Vagina (tissue), 2 donors: ENCODE measurements around the gene ETV3.
"Not testable (repeated sequence)": the region's sequence is repeated elsewhere in the genome, so short reads cannot be mapped to it uniquely, and the experiment has no call there.

ENCODE experiments used
- CTCF ChIP-seq, 3 experiments: fragments of 450-650 bp in 2 of 3; fragments of 200-600 bp in 1 of 3; sonication (generic) in 1 of 3; IDR thresholded peaks; one replicate each; pipeline ENCODE4 v1.5.1; 2017 to 2019; ENCODE audit warnings: antibody characterized with exemption in 3 of 3, mild to moderate bottlenecking in 2 of 3, moderate library complexity in 2 of 3
- POLR2A ChIP-seq, 2 donors: fragments of 450-650 bp; IDR thresholded peaks; one replicate each; pipeline ENCODE4 v1.6.1; 2017; ENCODE audit warnings: antibody characterized with exemption in 2 of 2, mild to moderate bottlenecking in 2 of 2, moderate library complexity in 2 of 2
- POLR2AphosphoS5 ChIP-seq, 2 donors: sonication (generic); formaldehyde crosslinking; IDR thresholded peaks; one replicate each; pipeline ENCODE4 v1.9.0; 2017; ENCODE audit warnings: antibody characterized with exemption in 2 of 2, mild to moderate bottlenecking in 2 of 2, low read depth in 1 of 2; ENCODE audit not compliant: insufficient read depth in 1 of 2

- TF ChIP-seq POLR2AphosphoS5 (IDR thresholded peaks at IDR 0.05; ENCODE audit: insufficient read depth in 1 of 2, low read depth in 1 of 2); CTCF (IDR thresholded peaks at IDR 0.05); POLR2A (IDR thresholded peaks at IDR 0.05): not testable (repeated sequence)
These were observed 44.2 kb upstream of the ETV3 start for GRCh38 chr1:157182371-157182770.
